ENCODE data around the gene JHY. TPM values are rescaled to one million over a fixed set of nuclear protein-coding genes. Genes with fewer than 3 reads are reported as not detected.
A peak's percentile ranks its signal among the peaks of the same experiment; 100 is the strongest.

JHY gene
- total RNA-seq, 1 donor from 2014 or later = 2.9 TPM

DNA sequence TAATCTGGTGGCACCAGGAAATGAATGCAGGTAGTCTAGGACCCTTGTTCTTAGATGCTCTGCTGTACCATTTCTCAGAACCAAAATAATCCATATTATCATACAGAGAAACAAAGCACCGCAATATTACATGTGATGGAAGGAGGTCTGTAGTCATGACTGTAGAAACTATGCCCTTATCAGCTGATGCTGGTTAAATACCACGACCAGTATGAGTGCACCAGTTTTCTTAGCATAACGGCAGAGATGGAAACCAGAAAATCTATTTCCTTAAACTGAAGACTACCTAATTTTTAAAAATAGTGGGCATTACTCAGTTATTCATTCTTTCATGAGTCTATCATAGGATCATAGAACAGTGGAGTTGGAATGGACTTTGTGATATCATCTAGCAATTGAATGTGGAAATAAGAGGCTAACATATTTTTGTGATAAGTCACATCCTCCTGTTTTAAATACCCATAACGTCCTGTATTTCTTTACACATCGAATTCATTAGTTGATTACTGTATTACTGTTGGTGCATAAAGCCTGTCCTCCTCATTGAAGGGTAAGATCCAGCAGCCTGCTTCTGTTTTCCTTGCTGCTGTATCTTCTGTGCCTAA is 15.1 kb downstream of the JHY start:
- TF ChIP-seq, protein P1, sequence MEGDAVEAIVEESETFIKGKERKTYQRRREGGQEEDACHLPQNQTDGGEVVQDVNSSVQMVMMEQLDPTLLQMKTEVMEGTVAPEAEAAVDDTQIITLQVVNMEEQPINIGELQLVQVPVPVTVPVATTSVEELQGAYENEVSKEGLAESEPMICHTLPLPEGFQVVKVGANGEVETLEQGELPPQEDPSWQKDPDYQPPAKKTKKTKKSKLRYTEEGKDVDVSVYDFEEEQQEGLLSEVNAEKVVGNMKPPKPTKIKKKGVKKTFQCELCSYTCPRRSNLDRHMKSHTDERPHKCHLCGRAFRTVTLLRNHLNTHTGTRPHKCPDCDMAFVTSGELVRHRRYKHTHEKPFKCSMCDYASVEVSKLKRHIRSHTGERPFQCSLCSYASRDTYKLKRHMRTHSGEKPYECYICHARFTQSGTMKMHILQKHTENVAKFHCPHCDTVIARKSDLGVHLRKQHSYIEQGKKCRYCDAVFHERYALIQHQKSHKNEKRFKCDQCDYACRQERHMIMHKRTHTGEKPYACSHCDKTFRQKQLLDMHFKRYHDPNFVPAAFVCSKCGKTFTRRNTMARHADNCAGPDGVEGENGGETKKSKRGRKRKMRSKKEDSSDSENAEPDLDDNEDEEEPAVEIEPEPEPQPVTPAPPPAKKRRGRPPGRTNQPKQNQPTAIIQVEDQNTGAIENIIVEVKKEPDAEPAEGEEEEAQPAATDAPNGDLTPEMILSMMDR (IDR thresholded peaks at IDR 0.05; ENCODE audit: partially characterized antibody, unreplicated experiment) = no peak
- Mint-ChIP-seq H3K27me3 (ENCODE audit: unreplicated experiment) (no peaks in the 10 kb centered on the region), H3K4me3 (ENCODE audit: unreplicated experiment) (no peak overlapping the region), H3K27ac (ENCODE audit: unreplicated experiment) (no peak overlapping the region), H3K36me3 (ENCODE audit: unreplicated experiment) (no peaks in the 10 kb centered on the region), H3K4me1 (ENCODE audit: low read depth, unreplicated experiment) (peaks cover 8% of the 10 kb centered on the region), H3K9me3 (ENCODE audit: unreplicated experiment) (no peaks in the 10 kb centered on the region)
- no peak for DNase-seq

DNA sequence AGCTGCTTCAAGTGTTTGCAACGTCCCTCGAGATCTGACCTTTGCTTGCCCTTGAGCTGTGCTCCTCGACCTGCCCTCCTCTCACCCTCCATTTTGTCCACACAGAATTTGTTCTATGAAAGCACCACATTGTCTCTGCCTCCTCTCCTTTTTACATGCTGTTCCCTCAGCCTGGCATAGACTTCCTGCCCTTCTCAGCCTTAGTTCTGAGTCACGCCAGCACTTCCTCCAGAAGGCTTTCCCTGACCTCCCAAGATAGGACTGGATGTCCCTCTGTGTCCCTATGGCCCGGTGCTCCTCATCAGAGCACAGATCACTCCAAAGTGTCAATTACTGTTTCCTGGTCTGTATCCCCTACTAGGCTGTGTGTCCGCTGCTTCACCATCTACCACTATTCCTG is 16.2 kb downstream of the JHY start:
- H3K36me3 Mint-ChIP-seq (ENCODE audit: unreplicated experiment) = no peaks in the 10 kb centered on the region
- peak; percentile 25 for DNase-seq
- H3K9me3 Mint-ChIP-seq (ENCODE audit: unreplicated experiment) = peaks cover 1% of the 10 kb centered on the region
- H3K4me3 Mint-ChIP-seq (ENCODE audit: unreplicated experiment) = peak overlapping the region; percentile 37
- no peaks in the 10 kb centered on the region for H3K27me3 Mint-ChIP-seq (ENCODE audit: unreplicated experiment)
- TF ChIP-seq, protein P1 (IDR thresholded peaks at IDR 0.05; ENCODE audit: partially characterized antibody, unreplicated experiment) = no peak
- H3K4me1 Mint-ChIP-seq (ENCODE audit: low read depth, unreplicated experiment) = peaks cover 8% of the 10 kb centered on the region
- H3K27ac Mint-ChIP-seq (ENCODE audit: unreplicated experiment) = peak overlapping the region; percentile 59

DNA sequence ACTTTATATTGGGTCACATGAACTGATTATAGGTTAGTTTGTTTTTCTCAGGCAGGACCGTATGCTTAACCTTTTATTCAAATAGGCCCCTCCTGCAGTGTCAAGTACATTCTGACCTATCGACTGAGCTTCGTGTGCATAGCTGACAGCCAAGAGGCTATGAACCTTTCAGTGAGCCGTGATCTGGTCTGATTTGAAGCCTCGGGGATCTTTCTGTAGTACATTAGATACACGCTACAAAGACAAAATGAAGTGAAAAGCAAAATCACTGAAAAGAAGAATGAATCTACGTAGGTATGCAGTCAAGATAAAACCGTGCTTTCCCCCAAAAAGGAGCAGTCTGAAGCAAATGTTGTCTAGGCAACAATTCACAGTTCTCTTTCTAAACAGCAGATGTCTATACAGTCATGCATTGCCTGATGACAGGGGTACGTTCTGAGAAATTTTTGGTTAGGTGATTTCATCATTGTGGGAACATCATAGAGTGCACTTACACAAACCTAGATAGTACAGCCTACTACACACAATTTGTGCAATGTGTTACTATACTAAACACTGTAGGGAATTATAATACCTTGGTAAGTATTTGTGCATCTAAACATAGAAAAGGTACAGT is 18.1 kb downstream of the JHY start:
- Mint-ChIP-seq H3K27ac (ENCODE audit: unreplicated experiment) (no peak overlapping the region), H3K27me3 (ENCODE audit: unreplicated experiment) (no peaks in the 10 kb centered on the region), H3K4me3 (ENCODE audit: unreplicated experiment) (no peak overlapping the region), H3K36me3 (ENCODE audit: unreplicated experiment) (no peaks in the 10 kb centered on the region), H3K9me3 (ENCODE audit: unreplicated experiment) (peaks cover 1% of the 10 kb centered on the region), H3K4me1 (ENCODE audit: low read depth, unreplicated experiment) (peaks cover 8% of the 10 kb centered on the region)
- no peak for DNase-seq
- TF ChIP-seq, protein P1 (IDR thresholded peaks at IDR 0.05; ENCODE audit: partially characterized antibody, unreplicated experiment) = no peak

DNA sequence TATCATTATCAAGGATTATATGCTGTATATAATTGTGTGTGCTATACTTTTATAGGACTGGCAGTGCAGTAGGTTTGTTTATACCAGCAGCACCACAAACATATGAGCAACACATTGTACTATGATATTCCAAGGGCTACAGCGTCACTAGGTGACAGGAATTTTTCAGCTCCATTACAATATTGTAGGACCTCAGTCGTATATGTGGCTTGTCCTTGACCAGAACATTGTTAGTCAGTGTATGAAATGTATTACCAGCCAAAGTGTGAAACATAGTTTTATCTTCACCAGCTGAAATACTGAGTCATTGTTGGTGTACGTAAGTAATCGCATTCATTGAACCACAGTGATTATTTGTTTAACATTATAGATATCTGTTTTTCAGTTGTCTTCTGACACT is 20.4 kb downstream of the JHY start:
- H3K9me3 Mint-ChIP-seq (ENCODE audit: unreplicated experiment) = peaks cover 1% of the 10 kb centered on the region
- H3K4me1 Mint-ChIP-seq (ENCODE audit: low read depth, unreplicated experiment) = peaks cover 8% of the 10 kb centered on the region
- no peak overlapping the region for H3K4me3 Mint-ChIP-seq (ENCODE audit: unreplicated experiment)
- TF ChIP-seq, protein P1 (IDR thresholded peaks at IDR 0.05; ENCODE audit: partially characterized antibody, unreplicated experiment) = no peak
- H3K27me3 Mint-ChIP-seq (ENCODE audit: unreplicated experiment) = no peaks in the 10 kb centered on the region
- H3K27ac Mint-ChIP-seq (ENCODE audit: unreplicated experiment) = no peak overlapping the region
- H3K36me3 Mint-ChIP-seq (ENCODE audit: unreplicated experiment) = no peaks in the 10 kb centered on the region
- DNase-seq = no peak

- Mint-ChIP-seq H3K4me3 (ENCODE audit: unreplicated experiment) (no peak overlapping the region), H3K36me3 (ENCODE audit: unreplicated experiment) (no peaks in the 10 kb centered on the region), H3K9me3 (ENCODE audit: unreplicated experiment) (no peaks in the 10 kb centered on the region), H3K27me3 (ENCODE audit: unreplicated experiment) (no peaks in the 10 kb centered on the region), H3K27ac (ENCODE audit: unreplicated experiment) (no peak overlapping the region), H3K4me1 (ENCODE audit: low read depth, unreplicated experiment) (no peaks in the 10 kb centered on the region)
- TF ChIP-seq, protein P1 (IDR thresholded peaks at IDR 0.05; ENCODE audit: partially characterized antibody, unreplicated experiment) = no peak
- DNase-seq = no peak
Measured at GRCh38 chr11:122910775-122911174, 28.2 kb downstream of the JHY start.
